GM12872 (cell line): ENCODE measurements around the gene ZNF580.

ENCODE experiments used
- CTCF ChIP-seq: IDR thresholded peaks from 3 replicates; pipeline ENCODE4 v1.5.1; 2011; ENCODE audit warnings: low read depth, mild to moderate bottlenecking, low read length, moderate library complexity; ENCODE audit not compliant: insufficient read depth

The ZNF580 gene

GRCh38 chr19:55674841-55675660, 34.2 kb downstream of the ZNF580 start, which contains the start of gene EPN1:
Gene EPN1, plus strand, starts transcription at chr19:55675226. Its CDS starts 3,402 bp downstream, at chr19:55678628.
- no peak for TF ChIP-seq CTCF

DNA sequence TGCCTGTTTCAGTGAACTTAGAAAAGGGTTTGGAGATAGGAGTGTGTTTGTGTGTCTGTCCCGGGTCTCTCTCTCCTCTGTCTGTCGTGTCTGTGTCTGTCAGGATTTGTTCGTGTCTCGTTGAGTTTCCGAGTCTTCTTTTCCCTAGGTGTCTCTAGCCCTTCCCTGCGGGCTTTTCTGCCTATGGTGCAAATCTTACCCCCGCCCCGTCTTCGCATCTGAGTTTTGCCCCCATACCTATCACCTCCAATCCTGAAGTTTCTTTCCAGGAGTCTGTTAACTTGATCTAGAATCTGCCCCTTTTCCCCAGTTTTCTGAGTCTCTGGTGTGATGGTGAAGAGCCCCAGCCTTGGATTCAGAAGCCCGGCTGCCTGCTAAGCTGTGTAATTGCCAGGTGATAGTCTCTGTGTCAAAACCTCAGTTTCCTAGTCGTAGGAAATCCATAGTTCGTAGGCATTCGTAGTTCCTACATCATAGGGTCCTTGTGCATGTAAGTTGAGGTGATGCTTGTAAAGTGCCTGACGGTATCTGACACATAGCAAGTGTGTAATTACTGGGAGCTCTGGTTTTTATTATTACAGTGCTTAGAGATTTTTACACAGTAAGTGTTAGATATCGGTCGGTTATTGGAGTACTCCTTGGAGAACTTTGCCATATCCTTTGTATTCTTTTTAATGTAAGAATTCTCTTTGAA, 35.0 kb downstream of the ZNF580 start:
- TF ChIP-seq CTCF = no peak

- no peak for TF ChIP-seq CTCF
Measured at GRCh38 chr19:55676383-55676782, 35.6 kb downstream of the ZNF580 start.

DNA sequence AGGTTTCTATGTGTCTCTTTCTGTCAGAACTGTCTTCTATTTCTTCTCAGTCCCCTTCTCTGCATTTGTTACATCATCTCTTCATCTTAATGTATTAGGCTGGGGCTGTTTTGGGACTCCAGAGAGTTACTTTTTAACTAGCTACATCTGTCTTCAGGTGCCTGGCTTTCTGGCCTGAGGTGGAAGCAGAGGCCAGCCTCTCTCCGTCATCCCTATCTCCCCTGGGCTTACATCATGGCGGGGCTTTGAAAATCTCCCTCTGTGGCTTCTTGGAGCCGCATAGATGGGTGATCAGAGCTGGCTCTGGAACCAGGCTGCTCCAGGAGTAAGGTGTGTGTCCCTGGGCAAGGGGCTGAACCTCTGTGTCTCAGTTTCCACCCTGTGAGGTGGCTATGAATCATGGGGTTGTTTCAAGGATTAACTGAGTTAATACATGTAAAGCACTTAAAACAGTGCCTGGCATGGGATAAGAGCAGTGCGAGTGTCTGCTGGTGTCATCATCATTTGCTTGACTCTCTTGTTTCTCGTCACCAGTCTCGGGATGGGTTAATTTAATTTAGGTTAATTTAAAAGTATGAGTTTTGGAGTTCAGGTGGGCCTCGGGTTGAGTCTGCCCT, 36.2 kb downstream of the ZNF580 start:
- TF ChIP-seq CTCF = no peak

- TF ChIP-seq CTCF = no peak
Measured at GRCh38 chr19:55677572-55678028, 36.8 kb downstream of the ZNF580 start.

DNA sequence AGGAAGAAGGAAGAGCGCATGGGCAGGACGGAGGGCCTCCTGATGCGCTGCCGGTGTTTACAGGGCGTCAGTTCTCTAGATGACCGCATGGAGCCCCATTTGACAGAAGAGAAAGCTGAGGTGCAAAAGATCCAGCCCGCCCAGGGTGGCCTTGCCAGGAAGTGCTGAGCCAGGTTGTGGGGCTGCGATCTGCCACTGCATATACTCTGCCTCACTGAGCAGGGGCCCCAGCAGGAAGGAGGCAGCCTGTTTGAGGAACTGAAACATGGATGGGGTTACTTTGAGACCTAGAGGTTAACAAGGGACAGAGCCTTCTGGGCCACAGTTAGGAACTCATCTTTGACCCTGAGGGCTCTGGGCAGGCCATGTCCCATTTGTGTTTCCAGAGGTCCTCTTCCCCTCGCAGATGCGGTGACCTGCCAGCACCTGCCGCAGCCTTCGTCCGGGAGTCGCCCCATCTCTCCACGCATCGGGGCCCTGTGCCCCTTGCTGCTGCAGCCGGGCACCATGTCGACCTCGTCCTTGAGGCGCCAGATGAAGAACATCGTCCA, 37.4 kb downstream of the ZNF580 start:
- TF ChIP-seq CTCF = peak; percentile 63
